ENCODE data around the gene DDIT3. TPM values are rescaled to one million over a fixed set of nuclear protein-coding genes. Genes with fewer than 3 reads are reported as not detected.
"Not testable (repeated sequence)": the region's sequence is repeated elsewhere in the genome, so short reads cannot be mapped to it uniquely, and the experiment has no call there.

DDIT3 gene
- total RNA-seq, 1 experiment from 2014 or later, result 14.1 TPM

DNA sequence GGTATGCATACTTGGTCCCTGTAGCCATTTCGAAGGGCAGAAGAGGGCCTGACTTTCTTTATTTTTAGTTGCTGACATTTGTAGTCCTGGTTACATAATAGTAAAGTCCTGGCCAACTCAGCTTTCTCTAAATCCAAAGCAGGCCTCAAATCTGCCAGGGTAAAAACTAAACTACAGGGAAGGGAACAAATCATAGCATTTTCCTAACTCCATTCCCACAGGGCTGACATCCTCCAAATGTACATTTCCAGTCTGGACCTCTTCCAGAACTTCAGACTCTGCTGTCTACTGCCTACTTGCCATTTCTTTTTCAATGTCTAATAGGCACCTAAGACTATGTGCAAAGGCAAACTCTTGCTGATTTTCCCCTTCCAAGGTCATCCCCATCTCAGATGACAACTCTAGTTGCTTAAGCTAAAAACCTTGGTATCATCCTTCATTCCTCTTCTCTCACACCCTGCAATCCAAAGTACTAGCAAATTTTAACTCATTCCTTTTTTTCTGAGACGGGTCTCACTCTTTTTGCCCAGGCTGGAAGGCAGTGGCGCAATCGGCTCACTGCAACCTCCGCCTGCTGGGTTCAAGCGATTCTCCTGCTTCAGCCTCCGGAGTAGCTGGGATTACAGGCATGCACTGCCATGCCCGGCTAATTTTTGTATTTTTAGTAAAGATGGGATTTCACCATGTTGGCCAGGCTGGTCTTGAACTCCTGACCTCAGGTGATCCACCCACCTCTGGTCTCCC, 2.0 kb downstream of the DDIT3 start:
- Histone ChIP-seq H2BK20ac (ENCODE audit: low read depth, low read length, poor library complexity, severe bottlenecking) (no peak overlapping the region), H4K8ac (replicated peaks; ENCODE audit: insufficient read length, low read depth, low read length) (no peak overlapping the region), H4K91ac (ENCODE audit: insufficient read length, low read depth, low read length) (no peak overlapping the region), H2BK12ac (ENCODE audit: insufficient read length, low read depth, low read length) (no peak overlapping the region), H3K27ac (ENCODE audit: insufficient read length, low read depth, low read length) (no peak overlapping the region), H3K56ac (ENCODE audit: insufficient read length, low read depth, low read length) (no peak overlapping the region), H3K4me2 (ENCODE audit: insufficient read depth, insufficient read length, low read length) (no peak overlapping the region), H3K23ac (ENCODE audit: insufficient read length, low read depth, low read length) (no peak overlapping the region), H2BK120ac (ENCODE audit: low read depth, low read length, poor library complexity, severe bottlenecking) (no peak overlapping the region), H2BK5ac (ENCODE audit: insufficient read length, low read length) (no peak overlapping the region), H2AFZ (ENCODE audit: low read length) (no peak overlapping the region), H3K9ac (ENCODE audit: extremely low read depth, insufficient read length, low read length) (no peak overlapping the region), H2AK5ac (ENCODE audit: insufficient read length, low read length) (no peak overlapping the region), H3K9me3 (ENCODE audit: control insufficient read depth, low read depth, low read length) (no peaks in the 10 kb centered on the region), H3K23me2 (ENCODE audit: insufficient read length, low read depth, low read length, poor library complexity, severe bottlenecking) (peaks cover 19% of the 10 kb centered on the region), H4K20me1 (ENCODE audit: control insufficient read depth, insufficient read depth, insufficient read length) (no peaks in the 10 kb centered on the region), H3K4me1 (ENCODE audit: insufficient read depth, low read length) (peaks cover 3% of the 10 kb centered on the region; the same call in 1 of the 2 replicates), H3T11ph (ENCODE audit: low read length) (no peak overlapping the region), H3K4ac (ENCODE audit: low read depth, low read length) (no peak overlapping the region), H2BK15ac (ENCODE audit: low read depth, low read length) (no peak overlapping the region), H3K27me3 (ENCODE audit: insufficient read depth, low read length) (no peaks in the 10 kb centered on the region), H3K14ac (ENCODE audit: insufficient read depth, low read length) (no peak overlapping the region), H3K79me1 (ENCODE audit: insufficient read depth, low read depth, low read length, poor library complexity, severe bottlenecking) (no peaks in the 10 kb centered on the region), H3K18ac (ENCODE audit: insufficient read length, low read depth, low read length) (no peak overlapping the region), H4K5ac (ENCODE audit: insufficient read length, low read depth, low read length) (no peak overlapping the region), H3K79me2 (ENCODE audit: insufficient read depth, low read length) (0 out of 2 replicates have a peak, but pooled peaks cover 1% of the 10 kb centered on the region)
- peaks cover 45 to 60% (median 57%) of the 10 kb centered on the region in 3 experiments for H3K36me3 Mint-ChIP-seq (ENCODE audit: insufficient read depth in 1 of 3, low read depth in 3 of 3)
- TF ChIP-seq, protein P1, sequence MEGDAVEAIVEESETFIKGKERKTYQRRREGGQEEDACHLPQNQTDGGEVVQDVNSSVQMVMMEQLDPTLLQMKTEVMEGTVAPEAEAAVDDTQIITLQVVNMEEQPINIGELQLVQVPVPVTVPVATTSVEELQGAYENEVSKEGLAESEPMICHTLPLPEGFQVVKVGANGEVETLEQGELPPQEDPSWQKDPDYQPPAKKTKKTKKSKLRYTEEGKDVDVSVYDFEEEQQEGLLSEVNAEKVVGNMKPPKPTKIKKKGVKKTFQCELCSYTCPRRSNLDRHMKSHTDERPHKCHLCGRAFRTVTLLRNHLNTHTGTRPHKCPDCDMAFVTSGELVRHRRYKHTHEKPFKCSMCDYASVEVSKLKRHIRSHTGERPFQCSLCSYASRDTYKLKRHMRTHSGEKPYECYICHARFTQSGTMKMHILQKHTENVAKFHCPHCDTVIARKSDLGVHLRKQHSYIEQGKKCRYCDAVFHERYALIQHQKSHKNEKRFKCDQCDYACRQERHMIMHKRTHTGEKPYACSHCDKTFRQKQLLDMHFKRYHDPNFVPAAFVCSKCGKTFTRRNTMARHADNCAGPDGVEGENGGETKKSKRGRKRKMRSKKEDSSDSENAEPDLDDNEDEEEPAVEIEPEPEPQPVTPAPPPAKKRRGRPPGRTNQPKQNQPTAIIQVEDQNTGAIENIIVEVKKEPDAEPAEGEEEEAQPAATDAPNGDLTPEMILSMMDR (conservative IDR thresholded peaks at IDR 0.05), result no peak
- DNase-seq, result no peak
- H3K27me3 Mint-ChIP-seq (ENCODE audit: low read depth), result no peaks in the 10 kb centered on the region; the same call in 1 of the 2 replicates
- H3K9me3 Mint-ChIP-seq, result no peaks in the 10 kb centered on the region
- H3K4me1 Mint-ChIP-seq, result peaks cover 25 to 32% of the 10 kb centered on the region in 2 experiments
- peak overlapping the region in 2 of 3 experiments; percentile 69 to 77; a peak in 4 of 7 replicates for H3K27ac Mint-ChIP-seq
- H3K4me3 Mint-ChIP-seq, result peak overlapping the region; percentile 93 to 96; a peak in 4 of 5 replicates
- WGBS (ENCODE audit: extremely low coverage, insufficient read length, low lambda C conversion rate), result no CpG with 5 or more reads among the region's 8 CpGs

DNA sequence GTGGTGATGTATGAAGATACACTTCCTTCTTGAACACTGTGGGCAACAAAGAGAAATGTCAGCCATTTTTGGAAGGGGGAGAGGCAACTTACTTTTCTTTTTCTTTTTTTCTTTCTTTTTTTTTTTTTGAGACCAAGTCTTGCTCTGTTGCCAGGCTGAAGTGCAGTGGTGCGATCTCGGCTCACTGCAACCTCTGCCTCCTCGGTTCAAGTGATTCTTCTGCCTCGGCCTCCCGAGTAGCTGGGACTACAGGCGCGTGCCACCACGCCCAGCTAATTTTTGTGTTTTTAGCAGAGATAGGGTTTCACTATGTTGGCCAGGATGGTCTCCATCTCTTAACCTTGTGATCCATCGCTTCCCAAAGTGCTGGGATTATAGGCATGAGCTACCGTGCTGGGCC, 2.6 kb downstream of the DDIT3 start:
- not testable (repeated sequence) for H3K79me1 ChIP-seq (ENCODE audit: insufficient read depth, low read depth, low read length, poor library complexity, severe bottlenecking); H3K27me3 ChIP-seq (ENCODE audit: insufficient read depth, low read length); H2BK20ac ChIP-seq (ENCODE audit: low read depth, low read length, poor library complexity, severe bottlenecking); DNase-seq; H3K4me1 ChIP-seq (ENCODE audit: insufficient read depth, low read length); H4K20me1 ChIP-seq (ENCODE audit: control insufficient read depth, insufficient read depth, insufficient read length); H3K23ac ChIP-seq (ENCODE audit: insufficient read length, low read depth, low read length); H3K4me2 ChIP-seq (ENCODE audit: insufficient read depth, insufficient read length, low read length); H4K8ac ChIP-seq (replicated peaks; ENCODE audit: insufficient read length, low read depth, low read length); H2BK15ac ChIP-seq (ENCODE audit: low read depth, low read length); H2BK120ac ChIP-seq (ENCODE audit: low read depth, low read length, poor library complexity, severe bottlenecking); H2AFZ ChIP-seq (ENCODE audit: low read length); H3K27me3 Mint-ChIP-seq (ENCODE audit: low read depth); H3K27ac ChIP-seq (ENCODE audit: insufficient read length, low read depth, low read length); H2AK5ac ChIP-seq (ENCODE audit: insufficient read length, low read length); H3K4ac ChIP-seq (ENCODE audit: low read depth, low read length); H4K91ac ChIP-seq (ENCODE audit: insufficient read length, low read depth, low read length); H2BK12ac ChIP-seq (ENCODE audit: insufficient read length, low read depth, low read length); H3T11ph ChIP-seq (ENCODE audit: low read length); H3K9ac ChIP-seq (ENCODE audit: extremely low read depth, insufficient read length, low read length); H3K14ac ChIP-seq (ENCODE audit: insufficient read depth, low read length); H3K9me3 ChIP-seq (ENCODE audit: control insufficient read depth, low read depth, low read length); H2BK5ac ChIP-seq (ENCODE audit: insufficient read length, low read length); H3K79me2 ChIP-seq (ENCODE audit: insufficient read depth, low read length); H3K18ac ChIP-seq (ENCODE audit: insufficient read length, low read depth, low read length); H3K56ac ChIP-seq (ENCODE audit: insufficient read length, low read depth, low read length); H4K5ac ChIP-seq (ENCODE audit: insufficient read length, low read depth, low read length); H3K9me3 Mint-ChIP-seq
- no CpG with 5 or more reads among the region's 10 CpGs for WGBS (ENCODE audit: extremely low coverage, insufficient read length, low lambda C conversion rate)
- peaks cover 22 to 29% of the 10 kb centered on the region in 2 experiments for H3K4me1 Mint-ChIP-seq
- H3K27ac Mint-ChIP-seq, result peak overlapping the region in 2 of 3 experiments; percentile 31 to 78; a peak in 2 of 7 replicates
- peak overlapping the region in 1 of 2 experiments; percentile 56; a peak in 1 of 5 replicates for H3K4me3 Mint-ChIP-seq
- H3K23me2 ChIP-seq (ENCODE audit: insufficient read length, low read depth, low read length, poor library complexity, severe bottlenecking), result peaks cover 15% of the 10 kb centered on the region
- peaks cover 51 to 66% (median 63%) of the 10 kb centered on the region in 3 experiments for H3K36me3 Mint-ChIP-seq (ENCODE audit: insufficient read depth in 1 of 3, low read depth in 3 of 3)

All from H9 (cell line).